Testis (tissue), 3 donors: Measurements from ENCODE around the gene GOLT1B. TPM values are rescaled to one million over a fixed set of nuclear protein-coding genes. Genes with fewer than 3 reads are reported as not detected.

Experiments used
- DNase-seq: peaks from one replicate; pipeline ENCODE4 v3.0.0-alpha.2; 2019
- H3K27ac ChIP-seq, 2 donors: fragments of 200-600 bp; sonication (generic); one replicate each; pipeline ENCODE4 v1.5.1; 2019
- H3K27me3 ChIP-seq: fragments of 200-600 bp; sonication (generic); one replicate; pipeline ENCODE4 v1.5.1; 2019
- H3K36me3 ChIP-seq: fragments of 200-600 bp; sonication (generic); one replicate; pipeline ENCODE4 v1.5.1; 2017; ENCODE audit warnings: low read depth; ENCODE audit errors: missing control alignments
- H3K4me1 ChIP-seq: fragments of 200-600 bp; sonication (generic); one replicate; pipeline ENCODE4 v1.5.1; 2019
- H3K4me3 ChIP-seq, 2 donors: fragments of 200-600 bp; sonication (generic); one replicate each; pipeline ENCODE4 v1.5.1; 2017 to 2019
- H3K9me3 ChIP-seq: fragments of 200-600 bp; sonication (generic); one replicate; pipeline ENCODE4 v1.5.1; 2017
- POLR2A ChIP-seq: fragments of 450-650 bp; IDR thresholded peaks from one replicate; pipeline ENCODE4 v1.6.1; 2017; ENCODE audit warnings: antibody characterized with exemption, mild to moderate bottlenecking, moderate library complexity
- WGBS, 2 donors: methylation state at CpG; one replicate each; pipeline ENCODE4 v1.1.5; 2018; 5-methylcytosine and 5-hydroxymethylcytosine counted together
- intact Hi-C: fragments of 100-400 bp; cut with DNase I; formaldehyde crosslinking; loops from one replicate; pipeline ENCODE4 v1.15.1; 2023; ENCODE audit warnings: low total_unique reads
- polyA plus RNA-seq: library from polyadenylated mRNA; stranded (reverse); fragments of 350-450 nt; fragmentation: Illumina TruSeq; extraction: RNeasy Lipid Tissue Mini Kit (QIAGEN cat#74804); gene quantifications from one replicate; pipeline ENCODE4 v1.2.3, GENCODE V29; 2014; ENCODE audit warnings: low read depth, low replicate concordance; ENCODE audit not compliant: insufficient read depth
- total RNA-seq, 2 donors: library from RNA; depleted of rRNA; stranded (reverse); fragments of >200 nt; gene quantifications; one replicate each; pipeline ENCODE4 v1.2.3, GENCODE V29; 2016
- TF ChIP-seq, protein P1 (sequence below), 3 experiments: fragments of 450-650 bp in 2 of 3; fragments of 200-600 bp in 1 of 3; sonication (generic) in 1 of 3; IDR thresholded peaks; one replicate each; pipeline ENCODE4 v1.5.1; 2016 to 2019; ENCODE audit warnings: antibody characterized with exemption in 3 of 3, mild to moderate bottlenecking in 2 of 3, moderate library complexity in 1 of 3

The GOLT1B gene
- total and polyA plus RNA-seq, 3 donors from 2014 or later = 13.7 to 24.6 (median 13.9) TPM

DNA sequence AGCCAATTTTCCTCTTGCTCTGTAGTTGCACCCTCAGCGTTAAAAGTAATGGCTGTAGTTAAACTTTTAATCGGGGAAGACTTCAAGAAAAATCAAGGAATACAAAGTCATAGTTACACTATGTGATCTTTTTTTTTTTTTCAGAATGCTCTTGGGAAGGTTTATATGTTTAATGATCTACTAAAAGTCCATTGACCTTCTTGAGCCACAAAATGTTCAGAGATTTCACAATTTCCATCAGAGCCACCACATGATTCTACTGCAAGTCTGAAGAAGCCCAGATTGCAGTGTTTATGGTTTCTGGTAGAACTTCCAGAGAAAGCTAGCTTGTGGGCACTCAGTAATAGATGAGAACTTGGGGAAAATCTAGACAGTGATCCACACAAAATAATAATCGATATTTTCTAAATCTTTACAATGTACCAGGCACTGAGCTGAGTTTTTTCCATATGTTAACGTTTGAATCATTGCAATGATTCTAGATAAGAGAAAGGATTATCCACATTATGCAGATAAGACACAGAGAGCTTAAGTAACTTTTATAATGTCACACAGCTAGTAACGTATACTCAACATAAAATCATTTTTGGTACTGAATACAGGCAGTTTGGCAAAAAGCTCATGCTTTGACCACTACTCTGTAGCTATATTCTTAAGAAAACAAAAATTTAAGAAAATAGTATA, 64.8 kb downstream of the GOLT1B start:
- Histone ChIP-seq H3K27ac (no peak overlapping the region), H3K36me3 (no peaks in the 10 kb centered on the region), H3K4me3 (no peak overlapping the region), H3K9me3 (no peaks in the 10 kb centered on the region), H3K27me3 (no peaks in the 10 kb centered on the region), H3K4me1 (no peaks in the 10 kb centered on the region)
- no peak for TF ChIP-seq POLR2A
- TF ChIP-seq, protein P1, sequence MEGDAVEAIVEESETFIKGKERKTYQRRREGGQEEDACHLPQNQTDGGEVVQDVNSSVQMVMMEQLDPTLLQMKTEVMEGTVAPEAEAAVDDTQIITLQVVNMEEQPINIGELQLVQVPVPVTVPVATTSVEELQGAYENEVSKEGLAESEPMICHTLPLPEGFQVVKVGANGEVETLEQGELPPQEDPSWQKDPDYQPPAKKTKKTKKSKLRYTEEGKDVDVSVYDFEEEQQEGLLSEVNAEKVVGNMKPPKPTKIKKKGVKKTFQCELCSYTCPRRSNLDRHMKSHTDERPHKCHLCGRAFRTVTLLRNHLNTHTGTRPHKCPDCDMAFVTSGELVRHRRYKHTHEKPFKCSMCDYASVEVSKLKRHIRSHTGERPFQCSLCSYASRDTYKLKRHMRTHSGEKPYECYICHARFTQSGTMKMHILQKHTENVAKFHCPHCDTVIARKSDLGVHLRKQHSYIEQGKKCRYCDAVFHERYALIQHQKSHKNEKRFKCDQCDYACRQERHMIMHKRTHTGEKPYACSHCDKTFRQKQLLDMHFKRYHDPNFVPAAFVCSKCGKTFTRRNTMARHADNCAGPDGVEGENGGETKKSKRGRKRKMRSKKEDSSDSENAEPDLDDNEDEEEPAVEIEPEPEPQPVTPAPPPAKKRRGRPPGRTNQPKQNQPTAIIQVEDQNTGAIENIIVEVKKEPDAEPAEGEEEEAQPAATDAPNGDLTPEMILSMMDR (IDR thresholded peaks at IDR 0.05) = no peak
- 81% methylated on average over 5 of the region's 5 CpGs for WGBS, 2 donors
- no peak for DNase-seq
- intact Hi-C loops = no loop called here

DNA sequence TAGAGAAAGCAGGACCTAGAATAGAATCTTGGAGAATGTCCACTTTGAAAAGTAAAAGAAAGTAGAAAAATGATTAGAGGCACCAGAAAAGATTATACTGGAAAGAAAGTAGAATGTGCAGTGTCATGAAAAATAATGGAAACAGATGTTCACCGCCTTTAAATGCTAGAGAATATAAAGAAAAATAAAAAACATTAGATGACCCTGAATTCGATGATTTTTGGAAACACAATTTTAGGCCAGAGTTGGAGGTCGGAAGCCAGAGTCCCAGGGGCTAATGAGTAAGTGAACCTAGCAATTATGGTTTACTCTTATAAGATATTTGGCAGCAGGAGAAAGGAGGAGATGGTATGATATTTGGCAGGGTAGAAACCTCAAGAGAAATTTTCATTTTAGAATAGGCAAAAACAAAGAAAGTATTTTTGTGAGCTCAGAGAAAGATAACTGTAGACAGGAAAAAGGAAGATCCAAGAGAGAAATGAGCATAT, 65.4 kb downstream of the GOLT1B start:
- Histone ChIP-seq H3K27ac (no peak overlapping the region), H3K4me1 (no peaks in the 10 kb centered on the region), H3K27me3 (no peaks in the 10 kb centered on the region), H3K4me3 (no peak overlapping the region), H3K36me3 (no peaks in the 10 kb centered on the region), H3K9me3 (no peaks in the 10 kb centered on the region)
- TF ChIP-seq, protein P1 (IDR thresholded peaks at IDR 0.05) = no peak
- no peak for TF ChIP-seq POLR2A
- WGBS, 2 donors = 60 to 74% methylated on average over 3 of the region's 3 CpGs
- no peak for DNase-seq
- intact Hi-C loops = no loop called here

Other genes starting within 250 kb of the GOLT1B start
- 1 to 10 TPM; 2.7 TPM for gene SLCO1A2, start 166.9 kb upstream of the GOLT1B start, total RNA-seq
- gene SLCO1A2, start 166.9 kb upstream of the GOLT1B start, polyA plus RNA-seq = 0.87 TPM
- not detected for gene IAPP, start 128.9 kb upstream of the GOLT1B start, total RNA-seq
- gene IAPP, start 128.9 kb upstream of the GOLT1B start, polyA plus RNA-seq = 5.7 TPM
- 10 to 100 TPM; 20.7 to 25.1 TPM for gene PYROXD1, start 64.1 kb upstream of the GOLT1B start, total RNA-seq
- 18.0 TPM for gene PYROXD1, start 64.1 kb upstream of the GOLT1B start, polyA plus RNA-seq
- 10 to 100 TPM; 15.2 to 21.6 TPM for gene RECQL, start 154 bp upstream of the GOLT1B start, total RNA-seq
- 9.8 TPM for gene RECQL, start 154 bp upstream of the GOLT1B start, polyA plus RNA-seq
- gene SPX, start 24.5 kb downstream of the GOLT1B start, total RNA-seq = 1 to 10 TPM in 1 of 2 donors, under 1 TPM in 1; 0.93 to 2.1 TPM
- gene SPX, start 24.5 kb downstream of the GOLT1B start, polyA plus RNA-seq = 1.5 TPM
- gene GYS2, start 103.1 kb downstream of the GOLT1B start, total RNA-seq = not detected
- gene GYS2, start 103.1 kb downstream of the GOLT1B start, polyA plus RNA-seq = not detected
- gene LDHB, start 156.1 kb downstream of the GOLT1B start, total RNA-seq = 100 to 1,000 TPM; 196 to 259 TPM
- gene LDHB, start 156.1 kb downstream of the GOLT1B start, polyA plus RNA-seq = 158 TPM